HepG2 (cell line): ENCODE results near the gene FAM114A1. TPM values are rescaled to one million over a fixed set of nuclear protein-coding genes. Genes with fewer than 3 reads are reported as not detected.

Source experiments
- ETV5 ChIP-seq: IDR thresholded peaks from 2 replicates; pipeline ENCODE4 v1.6.1; 2018; ENCODE audit warnings: missing biosample characterization, missing genetic modification reagents, inconsistent platforms, borderline replicate concordance
- FOXA3 ChIP-seq: IDR thresholded peaks from 2 replicates; pipeline ENCODE4 v1.6.1; 2016; ENCODE audit warnings: missing genetic modification reagents, missing compliant biosample characterization
- HES4 ChIP-seq: sonication (generic); formaldehyde crosslinking; IDR thresholded peaks from 2 replicates; pipeline ENCODE4 v1.9.0; 2021; ENCODE audit warnings: mild to moderate bottlenecking, missing genetic modification reagents, borderline replicate concordance
- KDM1A ChIP-seq: IDR thresholded peaks from 2 replicates; pipeline ENCODE4 v1.6.1; 2016; ENCODE audit warnings: missing compliant biosample characterization
- PHF8 ChIP-seq: sonication (generic); formaldehyde crosslinking; IDR thresholded peaks from 2 replicates; pipeline ENCODE4 v1.5.0; 2020; ENCODE audit warnings: missing genetic modification reagents
- SCMH1 ChIP-seq: sonication (generic); formaldehyde crosslinking; IDR thresholded peaks from 2 replicates; pipeline ENCODE4 v1.9.0; 2021; ENCODE audit warnings: missing genetic modification reagents, mild to moderate bottlenecking, borderline replicate concordance
- ZNF10 ChIP-seq: sonication (generic); formaldehyde crosslinking; IDR thresholded peaks from 2 replicates; pipeline ENCODE4 v1.4.0; 2020; ENCODE audit warnings: mild to moderate bottlenecking, low read depth, missing genetic modification reagents, borderline replicate concordance
- ZNF180 ChIP-seq: sonication (generic); formaldehyde crosslinking; IDR thresholded peaks from 2 replicates; pipeline ENCODE4 v1.4.0; 2020; ENCODE audit warnings: low read depth, missing genetic modification reagents, borderline replicate concordance
- ZNF44 ChIP-seq: sonication (generic); formaldehyde crosslinking; IDR thresholded peaks from 2 replicates; pipeline ENCODE4 v1.5.1; 2020; ENCODE audit warnings: mild to moderate bottlenecking, missing genetic modification reagents
- ZNF530 ChIP-seq: sonication (generic); formaldehyde crosslinking; IDR thresholded peaks from 2 replicates; pipeline ENCODE4 v1.5.0; 2020; ENCODE audit warnings: low read depth, mild to moderate bottlenecking, missing genetic modification reagents
- ZNF546 ChIP-seq: sonication (generic); formaldehyde crosslinking; conservative IDR thresholded peaks from 2 replicates; pipeline ENCODE4 v1.8.1; 2023; ENCODE audit warnings: mild to moderate bottlenecking, missing genetic modification reagents
- polyA plus RNA-seq, 8 experiments: library from polyadenylated mRNA; depleted of rRNA in 3 of 8; stranded (reverse) in 7 of 8; unstranded in 1 of 8; fragments of >200 nt; fragmentation: Illumina TruSeq in 4 of 8; extraction: Trizol in 4 of 8; gene quantifications; 2 replicates each; pipeline versions ENCODE4 v1.2.1 to v1.2.3, GENCODE V29; 2011 to 2016; ENCODE audit warnings: low read depth in 4 of 8, missing spikeins in 1 of 8, mixed read lengths in 1 of 8; ENCODE audit not compliant: insufficient read depth in 1 of 8
- total RNA-seq, 5 experiments: library from RNA; depleted of rRNA; stranded (reverse); fragments of >200 nt; fragmentation: Illumina TruSeq; extraction: Trizol; gene quantifications; 2 replicates each; pipeline ENCODE4 v1.2.3, GENCODE V29; 2016; ENCODE audit warnings: low read depth in 1 of 5
- TF ChIP-seq, protein P1 (sequence below): sonication (generic); formaldehyde crosslinking; IDR thresholded peaks from 2 replicates; pipeline ENCODE4 v1.8.1; 2023; ENCODE audit warnings: mild to moderate bottlenecking, missing genetic modification reagents
- TF ChIP-seq, protein P2 (sequence below): sonication (generic); formaldehyde crosslinking; IDR thresholded peaks from 2 replicates; pipeline ENCODE4 v1.4.0; 2020; ENCODE audit warnings: missing genetic modification reagents, borderline replicate concordance
- TF ChIP-seq, protein P3 (sequence below): sonication (generic); formaldehyde crosslinking; IDR thresholded peaks from 2 replicates; pipeline ENCODE4 v1.5.1; 2020; ENCODE audit warnings: mild to moderate bottlenecking, moderate library complexity, missing genetic modification reagents
- TF ChIP-seq, protein P4 (sequence below): sonication (generic); formaldehyde crosslinking; IDR thresholded peaks from 2 replicates; pipeline ENCODE4 v1.5.0; 2020; ENCODE audit warnings: mild to moderate bottlenecking, missing genetic modification reagents, moderate library complexity
- TF ChIP-seq, protein P5 (sequence below): sonication (generic); formaldehyde crosslinking; IDR thresholded peaks from 2 replicates; pipeline ENCODE4 v1.5.0; 2020; ENCODE audit warnings: mild to moderate bottlenecking, missing genetic modification reagents

FAM114A1 gene
- total and polyA plus RNA-seq, 2 of the 13 experiments (the other 11 are each of a cell fraction or from before 2014, with no cell fraction given), result 61.0 to 76.9 TPM

DNA sequence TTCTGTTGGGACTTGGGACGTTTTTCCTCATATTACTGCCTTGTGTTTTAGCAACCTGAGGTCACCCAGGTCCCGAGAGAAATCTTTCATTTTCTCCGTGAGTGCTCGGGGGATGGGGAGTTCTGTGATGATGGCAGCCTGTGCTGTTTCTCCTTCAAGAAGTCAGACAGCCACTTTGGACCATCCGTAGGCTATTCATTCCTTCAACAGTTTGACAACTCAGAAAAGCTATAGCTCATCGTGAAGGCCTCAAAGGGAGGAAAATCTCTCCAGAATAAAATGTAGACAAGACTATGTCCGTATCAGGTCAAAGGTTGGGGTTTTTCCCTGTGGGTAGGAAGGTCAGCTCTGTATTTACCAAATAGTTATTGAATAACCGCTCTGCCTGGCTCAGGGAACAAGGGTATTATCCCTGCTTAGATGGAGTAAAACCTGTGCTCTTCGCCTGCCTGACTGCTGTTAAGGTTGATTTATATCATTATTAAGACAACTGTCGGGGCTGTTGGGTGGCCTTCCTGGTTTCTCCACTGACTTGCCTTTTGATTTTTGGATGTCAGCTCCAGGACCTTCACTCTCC lies 36.6 kb downstream of the FAM114A1 start (continued):
- TF ChIP-seq, protein P1, sequence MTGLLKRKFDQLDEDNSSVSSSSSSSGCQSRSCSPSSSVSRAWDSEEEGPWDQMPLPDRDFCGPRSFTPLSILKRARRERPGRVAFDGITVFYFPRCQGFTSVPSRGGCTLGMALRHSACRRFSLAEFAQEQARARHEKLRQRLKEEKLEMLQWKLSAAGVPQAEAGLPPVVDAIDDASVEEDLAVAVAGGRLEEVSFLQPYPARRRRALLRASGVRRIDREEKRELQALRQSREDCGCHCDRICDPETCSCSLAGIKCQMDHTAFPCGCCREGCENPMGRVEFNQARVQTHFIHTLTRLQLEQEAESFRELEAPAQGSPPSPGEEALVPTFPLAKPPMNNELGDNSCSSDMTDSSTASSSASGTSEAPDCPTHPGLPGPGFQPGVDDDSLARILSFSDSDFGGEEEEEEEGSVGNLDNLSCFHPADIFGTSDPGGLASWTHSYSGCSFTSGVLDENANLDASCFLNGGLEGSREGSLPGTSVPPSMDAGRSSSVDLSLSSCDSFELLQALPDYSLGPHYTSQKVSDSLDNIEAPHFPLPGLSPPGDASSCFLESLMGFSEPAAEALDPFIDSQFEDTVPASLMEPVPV (CRISPR knock-in tag), result no peak
- no peak for TF ChIP-seq ZNF10 (CRISPR knock-in tag)
- TF ChIP-seq, protein P2, sequence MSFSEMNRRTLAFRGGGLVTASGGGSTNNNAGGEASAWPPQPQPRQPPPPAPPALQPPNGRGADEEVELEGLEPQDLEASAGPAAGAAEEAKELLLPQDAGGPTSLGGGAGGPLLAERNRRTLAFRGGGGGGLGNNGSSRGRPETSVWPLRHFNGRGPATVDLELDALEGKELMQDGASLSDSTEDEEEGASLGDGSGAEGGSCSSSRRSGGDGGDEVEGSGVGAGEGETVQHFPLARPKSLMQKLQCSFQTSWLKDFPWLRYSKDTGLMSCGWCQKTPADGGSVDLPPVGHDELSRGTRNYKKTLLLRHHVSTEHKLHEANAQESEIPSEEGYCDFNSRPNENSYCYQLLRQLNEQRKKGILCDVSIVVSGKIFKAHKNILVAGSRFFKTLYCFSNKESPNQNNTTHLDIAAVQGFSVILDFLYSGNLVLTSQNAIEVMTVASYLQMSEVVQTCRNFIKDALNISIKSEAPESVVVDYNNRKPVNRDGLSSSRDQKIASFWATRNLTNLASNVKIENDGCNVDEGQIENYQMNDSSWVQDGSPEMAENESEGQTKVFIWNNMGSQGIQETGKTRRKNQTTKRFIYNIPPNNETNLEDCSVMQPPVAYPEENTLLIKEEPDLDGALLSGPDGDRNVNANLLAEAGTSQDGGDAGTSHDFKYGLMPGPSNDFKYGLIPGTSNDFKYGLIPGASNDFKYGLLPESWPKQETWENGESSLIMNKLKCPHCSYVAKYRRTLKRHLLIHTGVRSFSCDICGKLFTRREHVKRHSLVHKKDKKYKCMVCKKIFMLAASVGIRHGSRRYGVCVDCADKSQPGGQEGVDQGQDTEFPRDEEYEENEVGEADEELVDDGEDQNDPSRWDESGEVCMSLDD, result no peak
- TF ChIP-seq, protein P3, sequence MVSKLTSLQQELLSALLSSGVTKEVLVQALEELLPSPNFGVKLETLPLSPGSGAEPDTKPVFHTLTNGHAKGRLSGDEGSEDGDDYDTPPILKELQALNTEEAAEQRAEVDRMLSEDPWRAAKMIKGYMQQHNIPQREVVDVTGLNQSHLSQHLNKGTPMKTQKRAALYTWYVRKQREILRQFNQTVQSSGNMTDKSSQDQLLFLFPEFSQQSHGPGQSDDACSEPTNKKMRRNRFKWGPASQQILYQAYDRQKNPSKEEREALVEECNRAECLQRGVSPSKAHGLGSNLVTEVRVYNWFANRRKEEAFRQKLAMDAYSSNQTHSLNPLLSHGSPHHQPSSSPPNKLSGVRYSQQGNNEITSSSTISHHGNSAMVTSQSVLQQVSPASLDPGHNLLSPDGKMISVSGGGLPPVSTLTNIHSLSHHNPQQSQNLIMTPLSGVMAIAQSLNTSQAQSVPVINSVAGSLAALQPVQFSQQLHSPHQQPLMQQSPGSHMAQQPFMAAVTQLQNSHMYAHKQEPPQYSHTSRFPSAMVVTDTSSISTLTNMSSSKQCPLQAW (CRISPR knock-in tag), result peak; percentile 95
- TF ChIP-seq, protein P4, sequence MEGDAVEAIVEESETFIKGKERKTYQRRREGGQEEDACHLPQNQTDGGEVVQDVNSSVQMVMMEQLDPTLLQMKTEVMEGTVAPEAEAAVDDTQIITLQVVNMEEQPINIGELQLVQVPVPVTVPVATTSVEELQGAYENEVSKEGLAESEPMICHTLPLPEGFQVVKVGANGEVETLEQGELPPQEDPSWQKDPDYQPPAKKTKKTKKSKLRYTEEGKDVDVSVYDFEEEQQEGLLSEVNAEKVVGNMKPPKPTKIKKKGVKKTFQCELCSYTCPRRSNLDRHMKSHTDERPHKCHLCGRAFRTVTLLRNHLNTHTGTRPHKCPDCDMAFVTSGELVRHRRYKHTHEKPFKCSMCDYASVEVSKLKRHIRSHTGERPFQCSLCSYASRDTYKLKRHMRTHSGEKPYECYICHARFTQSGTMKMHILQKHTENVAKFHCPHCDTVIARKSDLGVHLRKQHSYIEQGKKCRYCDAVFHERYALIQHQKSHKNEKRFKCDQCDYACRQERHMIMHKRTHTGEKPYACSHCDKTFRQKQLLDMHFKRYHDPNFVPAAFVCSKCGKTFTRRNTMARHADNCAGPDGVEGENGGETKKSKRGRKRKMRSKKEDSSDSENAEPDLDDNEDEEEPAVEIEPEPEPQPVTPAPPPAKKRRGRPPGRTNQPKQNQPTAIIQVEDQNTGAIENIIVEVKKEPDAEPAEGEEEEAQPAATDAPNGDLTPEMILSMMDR (CRISPR knock-in tag), result no peak
- TF ChIP-seq ZNF546, result no peak; the same call in 1 of the 2 replicates
- no peak for TF ChIP-seq ZNF530 (CRISPR knock-in tag)
- no peak for TF ChIP-seq SCMH1
- TF ChIP-seq, protein P5, sequence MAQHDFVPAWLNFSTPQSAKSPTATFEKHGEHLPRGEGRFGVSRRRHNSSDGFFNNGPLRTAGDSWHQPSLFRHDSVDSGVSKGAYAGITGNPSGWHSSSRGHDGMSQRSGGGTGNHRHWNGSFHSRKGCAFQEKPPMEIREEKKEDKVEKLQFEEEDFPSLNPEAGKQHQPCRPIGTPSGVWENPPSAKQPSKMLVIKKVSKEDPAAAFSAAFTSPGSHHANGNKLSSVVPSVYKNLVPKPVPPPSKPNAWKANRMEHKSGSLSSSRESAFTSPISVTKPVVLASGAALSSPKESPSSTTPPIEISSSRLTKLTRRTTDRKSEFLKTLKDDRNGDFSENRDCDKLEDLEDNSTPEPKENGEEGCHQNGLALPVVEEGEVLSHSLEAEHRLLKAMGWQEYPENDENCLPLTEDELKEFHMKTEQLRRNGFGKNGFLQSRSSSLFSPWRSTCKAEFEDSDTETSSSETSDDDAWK, result no peak
- TF ChIP-seq FOXA3 (CRISPR knock-in tag), result peak; percentile 78
- no peak for TF ChIP-seq HES4
- TF ChIP-seq PHF8 (CRISPR knock-in tag), result no peak
- TF ChIP-seq KDM1A, result no peak
- no peak for TF ChIP-seq ZNF180
- no peak for TF ChIP-seq ETV5 (CRISPR knock-in tag)
- TF ChIP-seq ZNF44 (CRISPR knock-in tag), result no peak
